ENCODE data around the gene DOCK2.
A peak's percentile ranks its signal among the peaks of the same experiment; 100 is the strongest.

The DOCK2 gene

DNA sequence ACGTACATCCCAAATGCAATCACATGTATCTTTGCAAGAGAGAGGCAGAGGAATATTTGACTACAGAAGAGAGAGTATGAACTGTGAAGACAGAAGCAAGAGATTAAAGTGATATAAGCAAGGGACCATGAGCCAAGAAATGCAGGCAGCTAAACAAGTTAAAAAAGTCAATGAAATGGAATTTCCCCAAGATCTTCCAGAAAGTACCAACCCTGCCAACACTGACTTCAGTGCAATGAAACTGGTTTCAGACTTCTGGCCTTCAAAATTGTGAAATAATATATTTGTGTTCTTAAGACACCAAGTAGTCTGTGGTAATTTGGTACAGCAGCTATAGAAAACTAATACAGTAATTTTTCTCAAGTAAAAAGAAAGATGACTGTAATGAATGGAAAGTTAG lies 489.6 kb downstream of the DOCK2 start:
- no peak for DNase-seq (ENCODE audit: low spot score)

DNA sequence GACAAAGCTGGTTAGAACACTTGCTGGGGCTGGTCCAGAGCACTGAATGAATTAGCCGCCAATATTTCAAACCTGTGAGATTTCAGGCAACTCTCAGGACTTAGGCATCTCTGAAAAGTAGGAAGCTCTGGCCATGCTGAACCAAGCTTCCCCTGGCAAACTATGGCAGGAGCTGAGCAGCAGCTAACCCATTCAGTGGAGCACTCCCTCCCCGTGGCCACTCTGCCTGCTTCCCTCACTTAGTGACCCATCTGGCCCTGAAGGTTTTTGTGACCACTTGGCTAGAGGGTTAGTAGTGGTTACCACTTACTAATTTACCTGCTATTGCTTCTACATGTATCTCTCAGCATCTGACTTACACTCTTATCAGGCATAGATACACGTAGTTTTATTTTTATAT lies 494.2 kb downstream of the DOCK2 start:
- DNase-seq (ENCODE audit: low spot score), result no peak

DNA sequence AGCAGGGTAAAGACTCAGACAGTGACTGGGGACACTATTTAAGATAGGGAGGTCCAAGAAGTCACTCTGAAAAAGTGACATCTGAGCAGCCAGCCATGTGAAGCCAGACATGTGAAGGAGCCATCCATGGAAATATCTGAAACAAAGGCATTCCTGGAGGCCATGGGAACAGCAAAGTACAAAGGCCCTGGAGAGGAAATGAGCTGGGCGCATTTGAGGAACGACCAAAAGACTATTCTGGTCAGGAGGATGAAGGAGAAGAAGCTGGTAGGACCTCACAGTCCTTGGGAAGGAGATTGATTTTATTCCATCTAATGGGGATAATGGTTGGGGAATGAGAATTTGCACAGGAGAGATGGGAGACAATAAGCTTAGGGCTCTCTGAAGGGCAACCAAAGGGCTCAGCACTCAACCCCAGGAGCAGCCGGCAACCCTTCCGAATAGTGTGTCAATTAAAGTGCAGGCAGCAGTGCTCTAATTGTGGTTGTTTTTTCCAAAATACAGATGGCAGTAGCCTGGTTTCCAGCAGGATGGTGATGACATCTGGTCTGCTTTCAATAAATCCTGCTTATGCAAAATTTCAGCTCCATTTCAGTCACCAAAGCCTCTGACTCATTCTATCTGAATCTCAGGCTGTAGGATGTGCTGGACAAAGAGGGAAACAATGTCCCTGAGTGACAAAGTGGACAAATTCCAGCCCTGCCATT lies 495.3 kb downstream of the DOCK2 start:
- DNase-seq (ENCODE audit: low spot score), result peak; percentile 92
